ENCODE data around the gene GPRC5D. TPM values are rescaled to one million over a fixed set of nuclear protein-coding genes. Genes with fewer than 3 reads are reported as not detected.
A peak's percentile ranks its signal among the peaks of the same experiment; 100 is the strongest.

Gene GPRC5D
- total RNA-seq, 6 donors from 2014 or later: 0.66 to 2.1 TPM; not detected in 4

DNA sequence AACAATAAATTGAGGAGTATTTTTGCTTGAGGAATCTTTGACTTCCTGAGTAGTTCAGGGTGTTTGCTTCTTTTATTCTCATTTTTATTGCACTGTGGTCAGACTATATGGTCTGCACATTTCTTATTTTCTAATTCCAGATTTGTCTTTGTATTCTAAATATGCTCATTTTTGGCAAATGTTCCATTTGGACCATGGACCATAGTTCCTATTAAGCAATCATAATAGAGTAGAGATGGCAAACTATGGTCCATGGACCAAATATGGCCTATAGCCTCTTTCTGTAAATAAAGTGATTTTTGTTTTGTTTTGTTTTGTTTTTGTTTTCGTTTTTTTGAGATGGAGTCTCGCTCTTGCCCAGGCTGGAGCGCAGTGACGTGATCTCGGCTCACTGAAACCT lies 58.5 kb downstream of the GPRC5D start:
- 74 to 86% methylated on average over 5 of the region's 5 CpGs for WGBS, 2 donors

DNA sequence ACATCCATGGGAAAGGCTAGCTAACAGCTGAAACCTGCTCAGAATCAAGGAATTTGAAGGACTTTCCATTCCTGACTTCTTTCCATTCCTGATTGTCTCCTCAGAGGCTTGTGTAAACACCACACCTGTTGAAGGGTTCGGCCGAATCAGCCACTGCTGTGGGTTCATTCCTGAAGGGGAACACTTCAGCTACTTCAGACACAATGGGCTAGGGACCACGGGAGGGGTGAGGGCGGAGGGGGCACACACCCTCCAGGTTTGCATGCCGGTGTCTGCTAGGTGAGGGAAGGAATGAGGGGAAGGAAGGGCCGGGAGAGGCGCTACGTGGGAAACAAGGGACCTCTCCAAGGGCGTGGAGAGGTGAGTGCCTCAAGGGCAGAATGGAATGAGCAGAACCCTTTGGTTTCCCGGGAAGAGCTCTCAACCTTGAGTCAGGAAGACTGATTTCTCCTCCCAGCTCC lies 59.3 kb downstream of the GPRC5D start:
- Histone ChIP-seq H3K9me3 (no peaks in the 10 kb centered on the region), H3K4me3 (peak overlapping the region; percentile 5 to 50 (median 44)), H3K4me1 (peaks cover 0 to 17% (median 3%) of the 10 kb centered on the region in 4 donors), H3K27me3 (peaks cover 0 to 9% (median 0%) of the 10 kb centered on the region in 4 donors), H3K36me3 (no peaks in the 10 kb centered on the region), H3K27ac (peak overlapping the region; percentile 76 to 98 (median 86))
- TF ChIP-seq POLR2AphosphoS5 (IDR thresholded peaks at IDR 0.05) (peak; percentile 65 to 68), POLR2A (IDR thresholded peaks at IDR 0.05) (peak in 2 of 4 donors; percentile 21 to 56), EP300 (IDR thresholded peaks at IDR 0.05) (peak in 3 of 4 donors; percentile 46 to 87 (median 70))
- TF ChIP-seq, protein P1, sequence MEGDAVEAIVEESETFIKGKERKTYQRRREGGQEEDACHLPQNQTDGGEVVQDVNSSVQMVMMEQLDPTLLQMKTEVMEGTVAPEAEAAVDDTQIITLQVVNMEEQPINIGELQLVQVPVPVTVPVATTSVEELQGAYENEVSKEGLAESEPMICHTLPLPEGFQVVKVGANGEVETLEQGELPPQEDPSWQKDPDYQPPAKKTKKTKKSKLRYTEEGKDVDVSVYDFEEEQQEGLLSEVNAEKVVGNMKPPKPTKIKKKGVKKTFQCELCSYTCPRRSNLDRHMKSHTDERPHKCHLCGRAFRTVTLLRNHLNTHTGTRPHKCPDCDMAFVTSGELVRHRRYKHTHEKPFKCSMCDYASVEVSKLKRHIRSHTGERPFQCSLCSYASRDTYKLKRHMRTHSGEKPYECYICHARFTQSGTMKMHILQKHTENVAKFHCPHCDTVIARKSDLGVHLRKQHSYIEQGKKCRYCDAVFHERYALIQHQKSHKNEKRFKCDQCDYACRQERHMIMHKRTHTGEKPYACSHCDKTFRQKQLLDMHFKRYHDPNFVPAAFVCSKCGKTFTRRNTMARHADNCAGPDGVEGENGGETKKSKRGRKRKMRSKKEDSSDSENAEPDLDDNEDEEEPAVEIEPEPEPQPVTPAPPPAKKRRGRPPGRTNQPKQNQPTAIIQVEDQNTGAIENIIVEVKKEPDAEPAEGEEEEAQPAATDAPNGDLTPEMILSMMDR (IDR thresholded peaks at IDR 0.05): no peak
- DNase-seq (peak in 1 of 2 donors; percentile 78), ATAC-seq (ENCODE audit: low FRiP score in 2 of 2) (peak in 1 of 2 donors; percentile 74)
- WGBS, 2 donors: 38 to 62% methylated on average over 10 of the region's 10 CpGs

More for the DNA sequence above, 58.5 kb downstream of the GPRC5D start:
- peak overlapping the region; percentile 13 to 98 (median 86) for H3K27ac ChIP-seq
- peaks cover 0 to 9% (median 0%) of the 10 kb centered on the region in 4 donors for H3K27me3 ChIP-seq
- no peak for TF ChIP-seq EP300 (IDR thresholded peaks at IDR 0.05)
- no peak for TF ChIP-seq POLR2A (IDR thresholded peaks at IDR 0.05)
- TF ChIP-seq POLR2AphosphoS5 (IDR thresholded peaks at IDR 0.05): no peak
- TF ChIP-seq, protein P1 (IDR thresholded peaks at IDR 0.05): no peak
- no peaks in the 10 kb centered on the region for H3K36me3 ChIP-seq
- peaks cover 0 to 17% (median 5%) of the 10 kb centered on the region in 4 donors for H3K4me1 ChIP-seq
- no peaks in the 10 kb centered on the region for H3K9me3 ChIP-seq
- no peak for DNase-seq
- peak overlapping the region in 3 of 4 donors; percentile 38 to 50 (median 49) for H3K4me3 ChIP-seq
- no peak for ATAC-seq (ENCODE audit: low FRiP score in 2 of 2)

DNA sequence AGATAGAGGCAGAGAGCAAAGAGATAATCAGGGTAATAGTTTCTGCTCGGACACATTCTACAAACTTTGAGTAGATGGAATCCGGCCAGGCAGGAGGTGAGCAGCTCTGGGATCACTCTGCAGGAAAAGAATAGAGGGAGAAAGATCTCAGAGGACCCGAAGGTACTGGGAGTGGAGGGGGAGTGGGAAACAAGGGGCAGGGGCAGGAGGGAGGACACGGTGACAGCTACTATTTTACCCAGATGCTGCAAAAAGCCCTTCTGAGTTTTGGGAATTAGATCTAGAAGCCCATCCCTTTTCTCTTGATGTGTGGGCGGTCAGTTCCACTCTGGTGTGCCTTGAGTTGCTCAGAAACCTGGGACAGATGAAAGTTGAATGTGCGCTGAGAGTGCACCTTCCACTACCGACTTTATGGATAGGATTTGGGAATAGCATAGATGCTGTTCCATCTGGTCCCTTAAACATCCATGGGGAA lies 60.1 kb downstream of the GPRC5D start:
- DNase-seq (no peak), ATAC-seq (ENCODE audit: low FRiP score in 2 of 2) (no peak)
- H3K27me3 ChIP-seq: peaks cover 0 to 9% (median 0%) of the 10 kb centered on the region in 4 donors
- TF ChIP-seq POLR2AphosphoS5 (IDR thresholded peaks at IDR 0.05): no peak
- no peak for TF ChIP-seq POLR2A (IDR thresholded peaks at IDR 0.05)
- no peak for TF ChIP-seq EP300 (IDR thresholded peaks at IDR 0.05)
- TF ChIP-seq, protein P1 (IDR thresholded peaks at IDR 0.05): no peak
- H3K4me1 ChIP-seq: peaks cover 0 to 17% (median 3%) of the 10 kb centered on the region in 4 donors
- H3K27ac ChIP-seq: peak overlapping the region; percentile 76 to 98 (median 86)
- H3K9me3 ChIP-seq: no peaks in the 10 kb centered on the region
- no peaks in the 10 kb centered on the region for H3K36me3 ChIP-seq
- 29 to 43% methylated on average over 7 of the region's 7 CpGs for WGBS, 2 donors
- H3K4me3 ChIP-seq: peak overlapping the region; percentile 5 to 50 (median 44)

DNA sequence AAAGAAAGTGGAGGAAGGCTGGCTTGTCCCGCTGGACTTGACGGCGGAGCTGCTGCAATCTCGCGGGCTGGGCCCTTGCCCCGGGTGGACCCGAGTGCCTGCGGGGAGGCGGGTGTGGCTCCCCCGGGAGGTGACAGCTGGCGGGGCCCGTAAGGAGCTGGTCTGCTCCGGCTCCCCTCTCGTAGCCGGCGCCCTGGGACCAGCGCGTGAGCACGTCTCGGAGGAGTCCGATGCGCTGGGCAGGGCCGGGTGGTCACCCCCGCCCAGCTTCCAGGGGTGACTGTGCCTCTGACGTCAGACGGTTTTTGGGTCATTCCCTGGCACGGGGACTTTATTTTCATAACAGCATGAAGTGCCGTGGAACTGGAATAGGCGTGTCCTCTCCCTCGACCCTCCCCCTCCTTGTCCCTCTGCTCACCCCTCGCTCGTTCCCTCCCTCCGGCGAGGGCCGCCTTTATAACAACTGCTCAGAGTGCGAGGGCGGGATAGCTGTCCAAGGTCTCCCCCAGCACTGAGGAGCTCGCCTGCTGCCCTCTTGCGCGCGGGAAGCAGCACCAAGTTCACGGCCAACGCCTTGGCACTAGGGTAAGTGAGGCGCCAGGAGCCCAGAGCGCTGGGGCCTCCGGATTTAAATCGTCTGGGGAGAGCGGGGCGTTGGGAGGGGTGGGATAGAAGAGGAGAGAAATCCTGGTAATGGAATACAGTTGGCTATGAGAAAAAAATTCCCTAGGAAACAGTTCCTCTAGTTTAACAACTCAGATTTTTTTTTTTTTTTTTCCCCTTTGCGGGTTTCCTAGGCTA lies 60.7 kb downstream of the GPRC5D start, which contains the start of gene GPRC5A:
TSS of gene GPRC5A (plus strand) at position 483 of the 801 bp plus-strand sequence. CDS start 16,688 bp downstream, outside the sequence.
- WGBS, 2 donors: 1 to 2% methylated on average over 35 to 41 of the region's 50 CpGs
- Histone ChIP-seq H3K4me3 (peak within 1 kb of the TSS; percentile 5 to 50 (median 44)), H3K4me1 (peaks cover 0 to 17% (median 3%) of the 10 kb centered on the region in 4 donors), H3K27me3 (peaks cover 0 to 9% (median 0%) of the 10 kb centered on the region in 4 donors), H3K27ac (peak within 1 kb of the TSS; percentile 76 to 98 (median 86)), H3K36me3 (no peaks in the 10 kb centered on the region), H3K9me3 (no peaks in the 10 kb centered on the region)
- DNase-seq: peak; percentile 93
- TF ChIP-seq POLR2AphosphoS5 (IDR thresholded peaks at IDR 0.05): peak; percentile 93 to 99
- peak; percentile 21 to 97 (median 84) for TF ChIP-seq POLR2A (IDR thresholded peaks at IDR 0.05)
- peak; percentile 20 to 95 (median 73) for TF ChIP-seq EP300 (IDR thresholded peaks at IDR 0.05)
- TF ChIP-seq, protein P1 (IDR thresholded peaks at IDR 0.05): peak in 2 of 6 experiments; percentile 12 to 19
- ATAC-seq (ENCODE audit: low FRiP score in 2 of 2): peak; percentile 94 to 95

Small RNAs within 50 kb of the gene (small RNA-seq; reads per million reads assigned to genes)
- 0 to 0.18 (median 0) reads per million in 4 donors for gene RF00604

Other genes starting within 250 kb of the GPRC5D start
- gene CDKN1B, start 234.8 kb downstream of the GPRC5D start, total RNA-seq: 10 to 100 TPM; 42.1 to 85.5 (median 72.3) TPM
- 10 to 100 TPM in 5 of 6 donors, 1 to 10 TPM in 1; 8.5 to 36.5 (median 15.6) TPM for gene APOLD1, start 166.5 kb downstream of the GPRC5D start, total RNA-seq
- 10 to 100 TPM; 34.0 to 64.0 (median 45.2) TPM for gene DDX47, start 138.8 kb downstream of the GPRC5D start, total RNA-seq
- gene GPRC5A, start 60.6 kb downstream of the GPRC5D start, total RNA-seq: 100 to 1,000 TPM; 194 to 890 (median 653) TPM
- gene HEBP1, start 48.1 kb upstream of the GPRC5D start, total RNA-seq: 10 to 100 TPM; 25.1 to 70.9 (median 63.7) TPM
- gene FAM234B, start 92.2 kb upstream of the GPRC5D start, total RNA-seq: 10 to 100 TPM in 1 of 6 donors, 1 to 10 TPM in 5; 3.1 to 16.2 (median 8.8) TPM
- gene GSG1, start 151.5 kb upstream of the GPRC5D start, total RNA-seq: not detected
- 100 to 1,000 TPM in 4 of 6 donors, 10 to 100 TPM in 2; 18.9 to 360 (median 165) TPM for gene EMP1, start 244.6 kb upstream of the GPRC5D start, total RNA-seq